Globus pallidus (tissue), 1 donor: ENCODE measurements around the gene TOGARAM2.
A peak's percentile ranks its signal among the peaks of the same experiment; 100 is the strongest.

Experiments used
- DNase-seq: peaks from one replicate; pipeline ENCODE4 v3.0.0-alpha.2; 2015; ENCODE audit warnings: low spot score

TOGARAM2 gene

DNA sequence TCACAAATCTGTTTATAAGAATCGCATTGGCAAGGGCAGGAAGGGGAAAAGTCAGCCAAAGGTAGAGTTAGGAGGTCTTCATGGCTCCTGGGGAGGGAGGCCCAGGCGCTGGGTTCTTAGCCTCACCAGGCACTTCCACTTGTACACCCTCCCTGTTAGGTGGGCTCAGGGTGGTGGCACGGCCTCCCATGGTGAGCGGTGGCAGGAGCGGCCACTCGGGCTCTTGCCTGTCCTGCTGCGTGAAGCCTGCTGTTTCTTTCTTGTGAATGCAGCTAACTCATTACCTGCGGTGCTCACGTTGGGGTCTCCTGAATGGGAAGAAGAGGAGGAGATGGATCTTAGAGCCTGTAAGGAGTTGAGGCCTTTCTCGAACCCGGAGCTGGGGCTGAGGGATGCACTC, 40.8 kb downstream of the TOGARAM2 start:
- no peak for DNase-seq

GRCh38 chr2:29022679-29023078, 41.6 kb downstream of the TOGARAM2 start:
- peak; percentile 42 for DNase-seq

GRCh38 chr2:29023188-29023587, 42.1 kb downstream of the TOGARAM2 start:
- no peak for DNase-seq

DNA sequence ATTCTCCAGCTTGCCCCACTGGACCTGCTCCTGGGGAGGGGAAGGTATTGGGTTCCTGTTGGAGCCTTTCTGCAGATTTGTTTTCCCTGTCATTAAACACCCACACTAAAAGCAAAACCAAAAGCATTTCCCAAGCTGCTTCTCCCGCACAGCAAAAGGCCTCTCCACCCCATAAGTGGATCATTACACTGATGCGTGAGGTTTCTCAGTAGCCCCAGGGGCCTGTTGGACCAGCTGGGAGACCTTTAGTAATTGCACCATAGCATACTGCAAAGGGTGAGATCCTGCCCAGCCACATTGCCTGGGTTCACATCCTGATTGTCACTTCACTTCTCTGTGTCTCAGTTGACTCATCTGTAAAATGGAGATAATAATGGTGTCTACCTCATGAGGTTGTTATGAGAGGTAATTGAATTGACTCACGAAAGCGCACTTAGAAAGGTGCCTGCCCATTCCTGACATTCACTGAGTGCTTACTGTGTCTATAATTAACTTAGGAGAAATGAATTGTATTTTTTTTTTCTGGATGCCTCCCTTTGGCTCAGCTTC, 43.9 kb downstream of the TOGARAM2 start:
- DNase-seq, result no peak

GRCh38 chr2:29025711-29026110, 44.6 kb downstream of the TOGARAM2 start:
- no peak for DNase-seq

GRCh38 chr2:29031046-29031445, 49.9 kb downstream of the TOGARAM2 start:
- no peak for DNase-seq

DNA sequence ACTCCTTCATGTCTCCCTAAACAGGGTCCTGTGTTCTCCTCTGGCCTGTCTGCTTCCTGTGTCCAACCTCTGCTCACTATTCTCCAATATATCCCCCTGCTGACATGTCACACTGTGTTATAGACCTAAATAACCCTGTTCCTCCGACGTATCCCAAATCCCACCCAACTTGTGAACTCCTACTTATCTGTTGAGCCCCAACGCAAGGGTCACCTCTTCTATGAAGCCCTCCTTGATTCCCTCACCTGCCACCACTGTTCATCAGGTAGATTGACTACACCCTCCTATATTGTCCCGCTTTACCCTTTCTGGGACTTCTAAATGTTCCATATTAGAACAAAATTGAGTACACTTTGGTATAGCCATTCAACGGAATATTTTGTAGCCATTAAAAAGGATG, 51.1 kb downstream of the TOGARAM2 start:
- DNase-seq, result no peak

- DNase-seq, result no peak
Observed at GRCh38 chr2:29033172-29033571, 52.1 kb downstream of the TOGARAM2 start.

DNA sequence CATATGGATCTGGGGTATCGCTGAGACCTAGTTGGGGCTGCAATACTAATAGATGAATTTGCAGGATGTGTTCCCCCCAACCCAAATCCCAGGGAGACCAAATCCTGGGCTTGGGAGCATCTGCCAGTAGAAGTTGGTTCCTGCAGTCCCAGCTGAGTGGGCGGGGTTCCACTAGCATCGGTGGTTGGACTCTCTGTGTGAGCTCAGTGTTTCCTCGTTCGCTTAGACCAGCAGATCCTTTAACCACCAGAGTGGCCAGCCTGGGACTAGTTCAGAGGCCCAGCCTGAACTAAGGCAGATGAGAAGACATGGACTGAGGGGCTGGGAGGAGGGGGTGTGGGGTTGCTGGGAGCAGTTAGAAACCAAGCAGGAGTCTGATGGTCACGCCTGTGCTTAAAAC, 52.6 kb downstream of the TOGARAM2 start:
- no peak for DNase-seq

- DNase-seq, result no peak
Observed at GRCh38 chr2:29035016-29035745, 54.1 kb downstream of the TOGARAM2 start.

DNA sequence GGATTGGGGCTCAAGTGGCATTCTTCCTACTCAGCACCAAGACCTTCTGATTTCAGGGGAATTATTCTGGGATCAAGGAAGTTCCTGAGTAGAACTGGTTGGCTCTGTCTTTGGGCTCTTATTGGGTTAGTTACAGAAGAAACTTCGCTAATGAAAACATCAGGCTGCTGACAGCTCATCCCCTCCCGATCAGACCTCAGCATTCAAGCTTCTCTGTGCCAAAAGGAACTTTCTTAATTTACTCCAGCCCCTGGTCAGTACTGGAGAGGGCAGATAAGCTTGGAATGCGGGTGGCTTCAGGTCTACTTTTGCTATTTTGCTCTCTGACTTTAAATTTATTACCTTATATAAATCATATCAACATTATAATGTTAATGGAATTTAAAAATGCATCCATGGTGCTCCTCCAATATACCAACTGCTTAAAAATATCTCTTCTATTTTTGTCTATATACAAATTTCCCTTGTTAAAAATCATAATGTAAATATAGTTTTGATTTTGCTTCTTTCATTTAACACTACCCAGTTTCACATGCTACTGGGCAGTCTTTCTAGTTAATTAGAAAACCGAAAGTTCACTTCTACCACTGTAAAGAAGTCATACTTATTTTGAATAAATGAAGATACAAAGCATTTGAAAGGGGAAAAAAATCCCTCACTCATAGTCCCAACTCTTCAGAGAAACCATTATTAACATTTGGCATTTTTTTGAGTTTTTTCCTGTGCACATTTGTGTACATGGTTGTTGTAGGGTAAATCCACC, 58.8 kb downstream of the TOGARAM2 start:
- DNase-seq, result no peak

- no peak for DNase-seq
Observed at GRCh38 chr2:29040552-29040951, 59.5 kb downstream of the TOGARAM2 start.

DNA sequence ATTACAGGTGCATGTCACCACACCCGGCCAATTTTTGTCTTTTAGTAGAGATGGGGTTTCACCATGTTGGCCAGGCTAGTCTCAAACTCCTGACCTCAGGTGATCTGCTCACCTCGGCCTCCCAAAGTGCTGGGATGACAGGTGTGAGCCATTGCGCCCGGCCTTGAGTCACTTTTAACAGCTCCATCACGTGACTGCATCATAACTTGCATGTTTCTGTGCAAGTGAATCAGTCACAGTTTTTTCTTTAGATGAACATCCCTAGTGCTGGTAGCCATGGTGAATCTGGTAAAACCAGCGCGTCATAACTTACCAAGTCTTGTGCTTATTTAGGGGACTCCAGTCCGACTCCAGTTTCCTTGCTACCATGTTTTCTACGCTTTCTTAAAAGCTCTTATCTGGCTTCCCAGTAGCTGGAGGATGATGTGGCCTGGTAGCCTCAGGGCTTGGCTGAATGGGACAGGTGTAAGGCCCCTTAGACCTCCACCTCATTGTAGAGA, 60.1 kb downstream of the TOGARAM2 start:
- no peak for DNase-seq

- no peak for DNase-seq
Observed at GRCh38 chr2:29042561-29043075, 61.5 kb downstream of the TOGARAM2 start.

DNA sequence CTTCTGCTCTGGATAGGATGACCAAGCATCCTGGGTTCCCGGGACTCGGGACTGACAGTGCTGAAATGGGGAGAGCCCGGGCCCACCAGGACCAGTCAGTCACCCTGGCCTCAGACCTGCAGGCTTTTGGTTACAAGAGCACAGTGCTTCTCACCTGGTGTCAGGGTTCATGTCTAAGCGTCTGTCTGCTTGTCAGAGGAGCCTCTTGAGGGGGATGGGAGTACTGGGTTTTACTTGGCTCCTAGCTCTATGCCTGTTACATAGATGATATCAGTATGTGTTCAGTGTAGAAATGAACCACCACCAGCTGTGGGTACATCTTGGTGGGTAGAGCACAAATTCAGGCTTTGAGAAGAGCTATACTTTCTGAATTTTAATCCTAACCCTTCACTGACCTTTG, 63.4 kb downstream of the TOGARAM2 start:
- no peak for DNase-seq

DNA sequence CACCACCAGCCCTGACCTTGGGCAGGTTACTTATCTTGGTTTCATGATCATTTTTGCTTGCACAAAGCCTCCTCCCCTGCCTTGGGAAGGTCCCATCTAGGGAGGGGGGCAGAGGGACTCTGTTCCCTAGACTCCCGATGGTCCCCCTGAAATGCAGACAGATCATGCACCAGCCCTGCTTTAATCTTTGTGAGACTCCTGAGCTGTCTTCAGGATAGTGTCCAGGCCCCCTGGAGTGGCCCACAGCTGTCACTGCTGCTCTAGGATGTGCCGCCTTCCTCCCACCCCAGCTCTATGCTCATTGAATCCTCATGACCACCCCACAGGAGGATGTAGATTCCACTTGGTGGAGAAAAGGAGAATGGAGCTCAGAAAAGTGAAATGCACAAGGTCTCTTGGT, 65.2 kb downstream of the TOGARAM2 start:
- DNase-seq, result no peak

DNA sequence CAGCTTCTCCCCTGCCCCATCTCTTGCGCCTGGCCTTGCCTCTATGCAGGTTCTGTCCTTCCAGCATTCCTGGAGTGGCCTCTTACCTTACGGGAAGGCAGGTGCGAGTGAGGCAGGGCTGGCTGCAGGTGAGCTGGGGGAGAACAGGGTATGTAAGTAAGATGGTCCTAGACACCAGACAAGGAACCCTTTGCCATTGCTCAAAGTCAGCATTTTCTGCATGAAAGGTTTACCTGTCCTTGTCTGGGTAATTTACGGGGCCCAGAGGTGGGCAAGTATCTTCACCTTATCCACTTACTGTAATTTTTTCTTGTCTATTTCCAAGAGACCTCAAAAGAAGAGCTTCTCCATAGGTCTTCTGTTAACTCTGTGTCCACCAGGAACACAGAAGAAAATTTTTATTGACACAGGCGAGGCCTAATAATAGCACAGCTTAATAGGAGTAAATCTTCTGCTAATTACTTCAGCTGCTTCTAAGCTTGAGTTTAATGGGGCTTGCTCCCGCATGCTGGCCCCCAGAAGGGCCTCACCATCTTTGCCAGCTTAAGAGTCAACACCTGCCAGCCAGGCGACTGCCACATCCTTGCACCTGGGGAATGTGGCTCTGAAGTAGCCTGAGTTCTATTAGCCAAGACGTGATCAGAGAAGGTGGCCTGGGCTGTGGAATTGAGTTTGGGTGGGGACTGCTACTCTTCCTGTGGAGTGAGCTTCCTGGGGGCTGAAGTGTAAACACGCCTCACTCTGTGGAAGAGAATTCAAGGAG, 66.2 kb downstream of the TOGARAM2 start:
- no peak for DNase-seq

DNA sequence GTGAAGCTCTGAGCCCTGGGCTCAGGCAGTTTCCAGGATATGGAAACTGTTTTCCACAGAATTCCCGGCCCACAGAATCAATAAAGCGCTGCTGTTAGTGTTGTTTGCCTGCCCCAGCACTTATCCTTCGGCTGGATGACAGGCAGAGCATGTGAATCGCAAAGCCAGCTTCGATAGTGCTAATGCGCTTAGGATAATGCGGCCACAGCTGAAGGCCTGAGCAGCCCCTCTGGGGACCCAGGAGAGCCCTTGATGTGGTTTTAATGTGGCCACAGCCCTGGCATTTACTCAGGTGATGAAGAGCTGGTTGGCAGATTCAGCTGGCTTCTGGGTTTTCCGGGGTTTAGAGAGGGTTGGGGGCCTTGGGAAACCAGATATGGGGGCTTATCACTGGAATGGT, 69.5 kb downstream of the TOGARAM2 start:
- no peak for DNase-seq

DNA sequence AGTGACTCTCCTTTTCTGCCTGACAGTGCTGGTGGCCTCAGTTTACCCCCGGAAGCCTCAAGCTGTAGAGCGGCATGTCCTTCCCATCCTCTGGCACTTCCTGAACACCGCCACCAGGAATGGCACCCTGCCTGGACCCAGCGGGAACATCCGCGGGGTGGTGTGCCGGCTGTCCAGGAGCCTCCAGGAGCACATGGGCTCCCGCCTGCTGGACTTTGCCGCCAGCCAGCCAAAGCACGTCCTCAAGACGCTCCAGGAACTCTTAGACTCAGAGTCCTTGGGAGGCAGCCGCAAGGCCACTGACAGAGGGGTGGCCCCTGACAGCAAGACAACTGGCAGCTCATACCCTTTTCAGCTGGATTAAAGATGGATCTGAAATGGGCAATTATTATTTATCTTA, 70.6 kb downstream of the TOGARAM2 start:
- DNase-seq, result no peak

GRCh38 chr2:29052807-29053206, 71.7 kb downstream of the TOGARAM2 start:
- DNase-seq, result no peak

GRCh38 chr2:29053223-29053622, 72.1 kb downstream of the TOGARAM2 start:
- DNase-seq, result no peak
